NCI-H524 (cell line): ENCODE results near the gene PHACTR3.

Source experiments
- DNase-seq, 2 experiments: peaks; one replicate each; lab custom pipeline; 2025; lab: John Stamatoyannopoulos, UW

The PHACTR3 gene

DNA sequence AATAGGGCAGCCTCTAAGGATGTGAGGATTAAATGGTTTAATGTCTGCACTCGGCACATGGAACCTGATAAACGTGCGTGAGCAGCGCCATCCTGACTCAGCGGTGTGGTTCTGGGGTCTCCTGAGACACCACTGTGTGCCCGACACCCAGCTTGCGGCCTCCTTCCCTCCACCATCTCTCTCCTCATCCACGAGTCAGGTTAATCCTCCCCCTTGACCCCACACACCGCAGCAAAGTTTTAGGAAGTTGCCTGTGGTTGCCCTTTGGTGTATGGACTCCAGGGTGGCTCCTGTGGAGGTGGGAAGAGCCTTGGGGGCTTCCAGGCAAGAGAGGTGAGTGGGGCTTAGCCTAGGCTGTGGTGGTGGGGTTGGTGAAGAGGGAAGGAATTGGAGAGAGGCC lies 68.2 kb downstream of the PHACTR3 start:
- DNase-seq, result no peak

DNA sequence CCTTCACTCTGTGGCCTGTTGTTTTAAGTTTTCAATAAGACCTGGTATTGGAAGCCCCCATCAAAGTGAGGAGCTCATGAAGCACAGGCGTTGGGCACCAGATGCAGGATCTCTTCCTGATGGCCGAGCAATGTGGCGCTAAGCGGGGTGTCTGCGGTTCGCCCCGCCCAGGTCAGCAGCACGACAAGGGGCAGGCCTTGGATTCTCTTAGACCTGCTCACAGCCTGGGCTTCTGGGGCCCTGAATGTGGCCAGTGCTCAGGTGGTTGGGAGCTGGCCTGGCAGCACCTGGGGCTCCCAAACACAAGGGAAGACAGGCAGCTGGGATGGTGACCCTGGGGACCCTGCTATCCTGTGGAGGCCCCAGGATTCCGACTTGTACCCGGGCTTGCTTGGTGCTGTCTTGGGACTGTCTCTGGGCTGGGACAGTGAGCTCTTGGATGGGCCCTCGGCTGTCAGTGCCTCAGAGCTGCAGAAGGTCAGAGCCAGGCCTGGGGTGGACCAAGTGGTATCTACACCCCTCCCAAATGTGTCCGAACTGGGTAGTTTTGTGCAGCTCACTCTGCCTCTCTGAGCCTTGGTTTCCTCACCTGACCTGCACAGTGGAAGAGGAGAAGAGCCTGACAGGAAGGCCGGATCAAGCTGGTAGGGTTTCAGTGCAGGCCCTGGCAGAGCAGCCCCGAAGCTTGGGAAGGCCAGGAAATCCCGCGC lies 69.1 kb downstream of the PHACTR3 start:
- no peak for DNase-seq

DNA sequence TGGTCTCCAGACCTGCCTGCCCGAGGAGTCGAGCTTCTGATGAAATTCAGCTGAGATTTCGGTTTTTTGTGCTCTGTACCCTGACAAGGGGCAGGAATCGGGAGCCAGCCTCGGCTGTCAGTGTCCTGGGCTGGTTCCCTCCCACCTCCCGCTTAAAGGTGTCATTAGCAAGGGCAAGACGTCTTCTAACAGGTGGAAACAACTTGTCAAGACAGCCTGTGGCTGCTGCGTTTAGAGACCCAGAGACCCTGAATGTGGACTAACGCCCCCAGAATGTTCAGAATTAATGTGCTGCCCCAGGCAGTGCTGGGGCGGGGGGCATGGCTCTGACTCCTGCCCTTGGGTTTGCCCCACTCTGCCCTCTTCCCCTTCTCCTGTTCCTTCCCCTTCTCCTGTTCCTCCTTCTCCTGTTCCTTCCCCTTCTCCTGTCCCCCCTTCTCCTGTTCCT lies 69.7 kb downstream of the PHACTR3 start:
- DNase-seq, result no peak

DNA sequence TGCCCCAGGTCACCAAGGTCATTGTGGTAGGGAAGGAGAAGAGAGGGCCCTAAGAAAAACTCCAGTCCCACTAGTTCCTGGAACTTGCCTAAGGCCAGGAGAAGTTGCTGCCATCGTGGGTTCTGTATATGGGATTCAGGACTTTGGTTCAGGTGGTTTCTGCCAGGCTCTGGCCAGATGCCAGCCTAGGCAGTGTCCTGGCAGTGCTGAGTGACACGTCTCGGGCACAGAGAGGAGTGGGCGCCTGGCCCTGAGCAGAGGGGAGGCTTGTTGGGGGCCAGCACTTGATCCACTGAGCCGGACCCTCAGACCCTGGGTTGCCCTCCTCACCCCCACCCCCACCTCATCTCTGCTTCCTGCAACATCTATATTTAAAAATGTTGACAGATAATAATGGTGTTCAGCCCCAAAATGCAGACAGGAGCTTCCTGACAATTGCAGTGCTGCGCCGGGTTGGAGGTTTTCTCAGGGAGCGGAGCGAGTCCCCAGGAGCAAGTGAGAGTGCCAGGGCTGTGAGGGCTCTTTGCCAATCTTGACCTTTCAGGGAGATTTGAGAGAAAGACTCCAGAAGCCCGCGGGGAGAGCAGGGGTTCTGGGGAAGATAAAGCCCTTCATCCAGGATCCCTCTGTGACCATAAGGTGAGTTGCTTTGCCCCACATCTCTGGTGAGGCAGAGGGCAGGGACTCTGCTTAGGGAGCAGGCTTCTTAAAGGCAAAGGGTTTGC lies 71.9 kb downstream of the PHACTR3 start:
- peak in 1 of 2 experiments; percentile 4 for DNase-seq

DNA sequence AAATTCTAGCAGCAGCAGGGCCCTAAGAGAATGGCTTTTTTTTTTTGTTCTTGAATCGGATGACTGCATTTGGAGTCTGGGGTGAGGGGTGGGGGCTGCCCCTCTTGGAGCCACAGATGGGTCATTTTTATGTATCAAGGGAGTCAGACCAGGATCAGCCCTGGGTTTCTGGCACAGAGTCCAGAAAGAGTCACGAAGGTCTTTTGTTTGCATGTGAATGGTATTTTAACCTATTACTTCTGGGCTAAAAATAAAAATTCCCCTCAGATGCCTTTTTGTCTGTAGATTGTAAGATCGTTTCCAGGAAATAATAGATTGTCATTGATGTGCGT lies 72.5 kb downstream of the PHACTR3 start:
- DNase-seq, result no peak

DNA sequence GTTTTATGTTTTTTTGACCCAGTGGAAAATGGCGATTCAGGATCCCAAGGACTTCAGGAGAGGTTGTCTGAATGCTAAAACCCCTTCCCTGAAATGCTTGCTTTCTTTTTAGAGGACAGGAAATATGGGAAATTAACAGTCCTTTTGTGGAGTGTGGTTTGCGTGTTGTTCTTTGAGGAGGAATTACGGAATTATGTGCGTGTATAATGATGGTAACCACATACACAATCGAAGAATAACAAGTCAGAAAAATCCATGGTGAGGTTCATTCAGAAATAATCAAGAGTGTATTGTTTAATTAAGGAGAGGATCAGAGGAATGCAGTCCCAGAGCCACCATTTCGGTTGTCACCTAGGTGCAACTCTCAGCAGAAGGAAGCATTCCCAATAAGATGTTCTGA lies 73.2 kb downstream of the PHACTR3 start:
- DNase-seq, result no peak

DNA sequence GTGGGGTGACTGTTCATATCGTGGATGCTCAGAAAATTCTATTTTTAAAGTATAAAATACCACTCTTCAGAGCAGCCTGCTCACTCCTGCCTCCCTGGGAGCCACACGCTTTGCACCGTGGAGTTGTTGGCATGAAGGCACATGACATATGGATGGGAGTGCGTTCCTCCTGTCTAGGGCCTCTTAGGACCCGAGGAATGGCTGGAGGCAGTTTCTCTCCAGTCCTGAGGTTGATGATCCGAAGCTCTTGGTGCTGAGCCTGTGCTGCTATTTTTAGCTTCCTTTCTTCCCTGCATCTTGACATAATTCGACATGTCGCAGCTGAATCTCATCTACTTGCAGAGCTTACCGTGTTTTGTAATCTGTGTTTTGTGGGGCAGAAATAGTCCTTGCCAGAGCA lies 73.9 kb downstream of the PHACTR3 start:
- DNase-seq, result peak in 1 of 2 experiments; percentile 37

DNA sequence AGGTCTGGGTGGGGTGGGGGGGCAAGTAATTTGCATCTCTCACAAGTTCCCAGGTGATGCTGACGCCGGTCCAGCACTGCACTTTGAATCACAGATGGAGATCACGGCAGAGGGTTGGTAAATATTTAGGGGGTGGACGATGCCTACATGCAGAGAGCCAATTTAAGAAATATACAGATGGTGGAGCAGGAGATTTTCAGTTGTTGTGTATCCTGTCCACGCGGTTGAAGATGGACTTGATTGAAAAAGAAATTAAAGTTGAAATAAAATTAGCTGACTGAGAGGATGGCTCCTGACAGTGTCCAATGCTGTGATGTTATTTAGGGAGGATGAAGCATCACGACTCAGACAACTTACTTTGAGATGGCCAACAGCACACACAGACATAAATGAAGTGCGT lies 74.6 kb downstream of the PHACTR3 start:
- no peak for DNase-seq

DNA sequence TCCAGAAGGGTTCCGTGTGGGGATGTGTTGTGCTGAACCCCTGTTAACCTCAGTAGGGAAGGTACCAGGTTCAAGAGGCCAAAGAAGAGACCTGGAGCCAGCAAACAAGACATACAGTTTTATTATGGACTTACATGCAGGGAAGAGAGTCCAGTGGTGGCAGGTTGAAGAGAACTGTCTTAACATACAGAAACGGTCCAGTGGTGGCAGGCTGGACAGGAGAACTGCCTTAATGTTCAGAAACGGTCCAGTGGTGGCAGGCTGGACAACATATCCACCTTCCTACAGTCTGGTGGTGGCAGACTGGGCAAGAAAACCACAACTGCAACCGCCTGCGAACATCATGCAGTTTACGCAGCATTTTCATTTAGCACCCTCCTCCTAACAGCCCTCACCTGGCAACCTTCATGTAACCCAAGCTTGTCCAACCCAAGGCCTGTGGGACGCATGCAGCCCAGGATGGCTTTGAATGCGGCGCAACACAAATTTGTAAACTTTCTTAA lies 75.9 kb downstream of the PHACTR3 start:
- DNase-seq, result no peak

DNA sequence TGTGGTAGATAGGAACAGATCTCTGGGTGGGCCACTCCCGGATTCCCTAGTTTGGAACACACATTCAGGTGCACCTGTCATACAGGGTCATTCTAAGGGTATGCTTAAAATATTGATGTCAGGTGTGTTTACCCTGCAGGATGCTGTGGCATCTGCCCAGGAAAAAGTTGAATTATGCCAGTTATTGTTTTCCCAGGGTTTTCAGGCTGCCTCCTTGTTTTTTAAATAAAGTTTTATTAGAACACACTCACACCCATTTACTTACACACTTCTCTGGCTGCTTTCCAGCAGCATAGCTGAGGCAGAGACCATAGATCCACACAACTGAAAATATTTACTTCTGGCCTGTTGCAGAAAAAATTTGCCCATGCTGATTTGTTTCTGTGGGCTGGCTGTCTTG lies 76.5 kb downstream of the PHACTR3 start:
- no peak for DNase-seq

DNA sequence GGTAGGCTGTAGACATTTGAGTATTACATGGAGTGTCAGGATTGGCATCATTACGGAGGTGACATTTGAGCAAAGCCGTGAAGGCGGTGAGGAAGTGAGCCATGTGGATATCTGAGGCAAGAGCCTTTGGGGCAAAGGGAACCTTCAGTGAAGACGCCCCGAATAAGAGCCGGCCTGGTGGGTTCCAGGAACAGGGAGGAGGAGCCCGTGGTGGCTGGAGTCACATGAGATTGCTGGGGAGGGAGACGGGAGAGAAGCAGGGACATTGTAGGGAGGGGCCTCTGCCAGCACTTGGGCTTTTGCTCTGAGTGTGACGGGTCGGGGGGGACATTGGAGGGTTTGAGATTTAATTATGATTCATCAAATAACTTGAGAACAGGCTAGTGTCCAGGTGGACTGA lies 78.3 kb downstream of the PHACTR3 start:
- no peak for DNase-seq

DNA sequence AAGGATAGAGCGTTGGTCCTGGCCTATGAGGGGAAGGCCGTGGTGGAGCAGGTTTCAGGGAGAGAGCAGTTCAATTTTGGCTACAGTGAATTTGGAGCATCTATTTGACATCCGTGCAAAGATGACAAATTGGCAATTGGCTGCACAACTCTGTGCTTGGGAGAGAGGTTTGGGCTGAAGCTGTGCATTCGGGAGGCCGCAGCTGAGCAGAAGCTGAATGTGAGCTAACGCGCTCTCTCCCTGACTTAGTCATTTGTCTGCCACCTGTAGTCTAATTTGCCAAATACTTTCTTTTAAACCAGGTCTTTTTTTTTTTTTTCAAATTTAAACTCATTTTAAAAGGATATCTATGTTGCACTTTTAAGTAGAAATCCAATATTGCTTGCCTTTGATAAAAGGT lies 78.8 kb downstream of the PHACTR3 start:
- DNase-seq, result no peak

DNA sequence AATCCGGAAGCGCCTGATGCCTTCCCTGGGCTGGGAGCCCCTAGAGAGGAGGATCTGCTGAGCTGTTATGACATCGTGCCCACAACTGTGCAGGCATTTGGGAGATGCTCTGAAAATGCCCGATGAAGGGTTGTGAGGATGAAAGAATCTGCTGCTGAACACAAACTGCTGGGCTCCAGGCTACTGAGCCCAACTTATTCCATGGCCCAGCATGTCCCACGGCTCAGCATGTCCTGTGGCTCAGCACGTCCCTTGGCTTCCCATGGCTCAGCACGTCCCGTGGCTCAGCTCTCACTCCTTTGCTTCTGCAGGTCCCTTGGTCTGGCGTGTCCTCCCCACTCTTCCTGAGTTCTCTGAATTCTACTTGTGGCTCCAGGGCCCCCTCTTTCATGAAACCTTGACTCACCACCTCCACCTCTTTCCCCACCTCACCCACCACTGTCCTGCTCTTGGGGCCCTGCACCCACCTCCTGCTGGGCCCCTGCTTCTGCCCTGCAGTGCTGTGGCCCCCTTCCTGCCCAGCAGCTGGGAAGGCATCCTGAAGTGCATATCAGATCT lies 80.4 kb downstream of the PHACTR3 start:
- DNase-seq, result no peak

DNA sequence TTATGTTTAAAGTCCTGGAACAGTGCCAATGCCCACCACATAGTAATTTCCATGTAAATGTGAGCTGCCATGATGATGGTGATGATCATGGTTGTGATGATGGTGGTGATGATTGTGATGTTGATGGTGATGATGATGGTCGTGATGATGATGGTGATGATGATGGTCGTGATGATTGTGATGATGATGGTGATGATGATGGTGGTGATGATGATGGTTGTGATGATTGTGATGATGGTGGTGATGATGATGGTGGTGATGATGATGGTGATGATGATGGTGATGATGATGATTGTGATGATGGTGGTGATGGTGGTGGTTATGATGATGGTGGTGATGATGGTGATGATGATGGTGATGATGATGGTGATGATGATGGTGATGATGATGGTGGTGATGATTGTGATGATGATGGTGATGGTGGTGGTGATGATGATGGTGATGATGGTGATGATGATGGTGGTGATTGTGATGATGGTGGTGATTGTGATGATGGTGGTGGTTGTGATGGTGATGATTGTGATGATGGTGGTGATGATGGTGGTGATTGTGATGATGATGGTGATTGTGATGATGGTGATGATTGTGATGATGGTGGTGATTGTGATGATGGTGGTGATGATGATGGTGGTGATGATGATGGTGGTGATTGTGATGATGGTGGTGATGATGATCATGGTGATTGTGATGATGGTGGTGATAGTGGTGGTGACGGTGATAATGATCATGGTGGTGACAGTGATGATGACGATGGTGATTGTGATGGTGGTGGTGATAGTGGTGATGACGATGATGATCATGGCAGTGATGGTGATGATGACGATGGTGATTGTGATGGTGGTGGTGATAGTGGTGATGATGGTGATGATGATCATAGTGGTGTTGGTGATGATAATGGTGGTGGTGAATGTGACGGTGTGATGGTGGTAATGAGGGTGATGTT lies 82.3 kb downstream of the PHACTR3 start:
- no peak for DNase-seq

DNA sequence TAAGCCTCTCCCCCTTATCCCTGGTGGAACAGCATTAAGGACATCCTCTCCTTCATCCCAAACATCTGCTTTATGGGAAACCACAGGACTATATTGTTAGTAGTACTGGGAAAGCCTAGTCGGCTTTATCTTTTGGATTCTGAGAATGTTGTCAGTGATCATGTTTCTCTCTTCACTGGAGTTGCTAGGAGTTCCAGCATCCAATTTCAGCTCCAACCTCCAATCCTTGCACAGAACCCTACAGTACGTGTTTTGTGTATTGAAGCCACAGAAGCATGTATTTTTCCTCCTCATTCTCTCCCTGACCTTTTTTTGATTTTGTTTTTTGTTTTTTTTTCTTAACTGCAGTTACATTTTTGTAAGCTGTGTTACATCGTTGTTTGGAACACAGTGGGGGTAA lies 84.0 kb downstream of the PHACTR3 start:
- no peak for DNase-seq

DNA sequence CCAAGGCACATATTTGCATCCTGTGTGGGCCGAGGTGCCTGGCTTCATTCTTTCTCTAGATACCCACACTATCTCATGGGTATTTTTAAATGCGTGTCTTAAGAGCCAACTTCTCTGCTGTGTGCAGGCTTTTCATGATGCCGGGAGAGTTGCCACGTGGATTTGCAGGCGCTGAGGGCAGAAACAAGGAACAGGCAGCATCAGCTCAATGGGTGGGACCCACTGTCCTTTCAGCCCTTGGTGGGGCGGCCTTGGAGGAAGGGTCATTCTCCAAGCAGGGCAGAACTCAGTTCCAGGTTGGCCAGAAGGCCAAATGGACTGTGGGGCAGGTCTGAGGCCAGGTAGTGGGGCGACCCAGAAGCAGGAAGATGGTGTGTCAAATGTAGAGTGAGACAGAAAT lies 84.7 kb downstream of the PHACTR3 start:
- no peak for DNase-seq

DNA sequence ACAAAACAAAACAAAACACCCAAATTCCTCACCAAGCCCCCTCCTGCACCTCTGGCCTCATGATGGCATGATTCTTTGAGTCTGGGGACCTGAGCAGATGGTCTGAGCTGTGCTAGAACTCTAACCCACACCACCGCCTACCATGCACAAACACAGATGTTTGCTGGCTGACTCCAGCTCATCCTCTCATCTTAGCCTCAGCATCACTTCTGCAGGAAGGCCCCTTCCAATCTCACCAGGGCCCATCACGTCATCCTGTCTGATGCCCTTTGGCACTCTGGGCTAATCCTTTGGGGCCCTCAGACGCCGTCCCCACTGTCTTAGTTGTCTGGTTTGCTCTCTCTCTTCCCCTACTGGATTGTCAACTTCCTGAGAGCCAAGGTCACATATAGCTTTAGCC lies 85.8 kb downstream of the PHACTR3 start:
- no peak for DNase-seq

DNA sequence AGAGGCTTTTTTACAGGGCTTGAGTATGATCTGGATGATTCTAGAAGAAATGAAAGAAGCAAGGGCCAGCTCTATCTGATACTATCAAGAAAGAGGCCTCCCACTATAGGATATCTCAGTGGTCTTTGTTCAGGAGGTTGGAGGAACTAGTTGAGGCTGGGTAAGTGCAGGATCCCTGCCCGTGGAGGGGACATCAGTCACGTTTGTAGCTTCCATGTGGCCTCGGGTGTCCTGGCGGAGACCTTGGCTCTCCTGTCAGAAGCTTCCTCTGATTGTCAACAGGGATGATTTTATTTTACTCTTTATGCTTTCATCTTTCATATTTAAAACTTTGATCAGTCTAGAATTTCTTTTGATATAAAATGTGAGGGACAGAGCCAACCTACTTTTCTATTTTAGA lies 86.6 kb downstream of the PHACTR3 start:
- no peak for DNase-seq

DNA sequence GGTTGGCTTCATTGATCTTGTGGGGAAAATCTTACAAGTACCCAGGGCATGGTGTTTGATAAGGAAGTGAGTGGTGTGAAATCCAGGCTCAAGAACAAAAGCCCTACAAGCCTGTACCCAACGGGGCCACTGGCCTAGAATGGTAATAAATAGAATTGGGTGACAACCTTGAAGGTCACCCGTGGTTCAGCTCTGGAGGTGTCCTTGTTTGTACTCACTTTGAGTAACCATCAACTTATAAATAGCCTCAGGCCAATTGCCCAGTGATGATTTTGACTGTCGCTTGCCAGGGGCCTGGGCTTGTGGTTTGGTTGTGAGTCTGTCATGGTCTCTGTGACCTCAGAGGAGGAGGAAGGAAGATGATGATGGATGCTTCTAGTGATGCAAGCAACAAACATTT lies 87.8 kb downstream of the PHACTR3 start:
- DNase-seq, result no peak

DNA sequence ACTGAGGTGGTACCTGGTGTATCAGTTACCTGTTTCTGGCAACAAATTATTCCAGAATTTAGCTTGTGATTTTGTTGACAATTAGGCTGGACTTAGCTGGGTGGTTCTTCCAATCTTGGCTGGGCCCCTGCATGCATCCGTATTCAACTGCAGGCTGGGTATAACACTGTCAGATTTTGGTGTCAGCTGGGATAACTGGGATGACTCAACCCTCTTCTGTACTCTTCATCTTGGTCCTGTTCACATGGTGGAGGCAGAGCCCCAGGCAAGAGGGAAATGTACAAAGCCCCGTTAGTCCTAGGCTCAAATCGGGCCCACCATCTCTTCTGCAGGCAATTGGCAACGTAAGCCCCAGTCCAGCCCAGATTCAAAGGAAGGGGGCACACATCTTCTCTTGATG lies 89.2 kb downstream of the PHACTR3 start:
- no peak for DNase-seq

DNA sequence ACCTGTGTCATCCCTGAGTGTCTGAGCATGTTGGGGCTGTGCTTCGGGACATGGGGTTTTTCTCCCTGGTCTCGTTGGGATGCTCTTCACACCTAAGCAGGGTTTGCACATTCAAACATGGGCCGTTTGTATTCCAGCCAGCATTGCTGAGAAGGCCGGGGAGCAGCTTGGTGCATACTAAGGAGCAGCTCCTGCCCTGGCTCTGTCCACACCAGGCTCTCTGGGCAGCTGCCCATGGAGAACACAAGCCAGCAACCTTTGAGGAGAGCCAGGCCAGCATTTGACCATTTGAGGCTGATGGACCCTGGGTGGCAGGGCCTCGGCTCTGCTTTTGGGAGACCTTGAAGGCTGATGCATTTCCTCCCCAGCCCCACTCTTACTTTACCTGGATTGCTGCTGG lies 92.1 kb downstream of the PHACTR3 start:
- DNase-seq, result no peak

DNA sequence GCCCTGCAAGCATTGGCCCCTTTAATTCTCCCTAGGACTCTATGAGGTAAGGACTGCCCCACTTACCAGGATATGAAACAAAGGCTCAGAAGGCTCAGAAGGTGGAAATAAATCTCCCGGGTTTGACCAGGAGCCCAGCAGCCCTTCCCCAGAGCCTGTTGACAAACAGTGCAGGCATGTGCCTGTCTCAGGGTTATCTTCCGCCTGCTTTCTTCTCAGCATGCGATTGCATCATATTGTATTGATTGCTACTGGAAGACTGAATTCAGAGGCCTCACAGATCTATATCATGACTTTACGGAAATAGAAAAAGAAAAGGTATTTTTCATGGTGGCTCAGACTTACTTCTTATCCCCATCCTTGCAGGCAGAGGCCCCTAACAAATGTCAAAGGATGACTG lies 92.7 kb downstream of the PHACTR3 start:
- DNase-seq, result no peak
